Renal pelvis (tissue), 12 donors: ENCODE data around the gene KCNN2. TPM values are rescaled to one million over a fixed set of nuclear protein-coding genes. Genes with fewer than 3 reads are reported as not detected.

Experiments used
- DNase-seq: peaks from one replicate; pipeline ENCODE4 v3.0.0-alpha.2; 2013
- long read RNA-seq, 16 experiments: transcript quantifications; one replicate each; lab custom pipeline, GENCODE V29; 2026
- polyA plus RNA-seq, 3 donors: library from polyadenylated mRNA; unstranded; fragments of 120-200 nt; gene quantifications; one replicate each; pipeline ENCODE4 v1.2.1, GENCODE V29; 2013; ENCODE audit not compliant: insufficient read length in 3 of 3

Gene KCNN2
- 1 to 10 TPM; 3.1 to 6.1 (median 4.6) TPM for polyA plus RNA-seq
- long read RNA-seq, donor 1, partial matches to known transcripts, result 0 of 2 reads
- long read RNA-seq, donor 1, other reads (novel, unspliced or antisense), result 0 of 2 reads
- long read RNA-seq, donor 2, partial matches to known transcripts, result 0 of 3 reads
- long read RNA-seq, donor 2, other reads (novel, unspliced or antisense), result 0 of 3 reads
- long read RNA-seq, donor 3, partial matches to known transcripts, result 0 of 1 reads
- long read RNA-seq, donor 3, other reads (novel, unspliced or antisense), result 0 of 1 reads
- long read RNA-seq, donor 4, partial matches to known transcripts, result 0 of 1 reads
- long read RNA-seq, donor 4, other reads (novel, unspliced or antisense), result 0 of 1 reads
- long read RNA-seq, donor 5, partial matches to known transcripts, result 0 of 1 reads
- long read RNA-seq, donor 5, other reads (novel, unspliced or antisense), result 0 of 1 reads
- long read RNA-seq, donor 6, partial matches to known transcripts, result 0 of 2 reads
- long read RNA-seq, donor 6, other reads (novel, unspliced or antisense), result 0 of 2 reads
- long read RNA-seq, donor 7, partial matches to known transcripts, result 0 of 1 reads
- long read RNA-seq, donor 7, other reads (novel, unspliced or antisense), result 0 of 1 reads
- long read RNA-seq, donor 8, result 0 reads
- long read RNA-seq, donor 9, result 0 reads
- long read RNA-seq, donor 10, result 0 reads
- long read RNA-seq, donor 11, result 0 reads
- long read RNA-seq, donor 12, result 0 reads
- long read RNA-seq, donor 13, result 0 reads
- long read RNA-seq, donor 14, partial matches to known transcripts, result 0 of 3 reads
- long read RNA-seq, donor 14, other reads (novel, unspliced or antisense), result 0 of 3 reads
- long read RNA-seq, donor 15, partial matches to known transcripts, result 0 of 1 reads
- long read RNA-seq, donor 15, other reads (novel, unspliced or antisense), result 0 of 1 reads
- long read RNA-seq, donor 16, partial matches to known transcripts, result 0 of 1 reads
- long read RNA-seq, donor 16, other reads (novel, unspliced or antisense), result 0 of 1 reads

DNA sequence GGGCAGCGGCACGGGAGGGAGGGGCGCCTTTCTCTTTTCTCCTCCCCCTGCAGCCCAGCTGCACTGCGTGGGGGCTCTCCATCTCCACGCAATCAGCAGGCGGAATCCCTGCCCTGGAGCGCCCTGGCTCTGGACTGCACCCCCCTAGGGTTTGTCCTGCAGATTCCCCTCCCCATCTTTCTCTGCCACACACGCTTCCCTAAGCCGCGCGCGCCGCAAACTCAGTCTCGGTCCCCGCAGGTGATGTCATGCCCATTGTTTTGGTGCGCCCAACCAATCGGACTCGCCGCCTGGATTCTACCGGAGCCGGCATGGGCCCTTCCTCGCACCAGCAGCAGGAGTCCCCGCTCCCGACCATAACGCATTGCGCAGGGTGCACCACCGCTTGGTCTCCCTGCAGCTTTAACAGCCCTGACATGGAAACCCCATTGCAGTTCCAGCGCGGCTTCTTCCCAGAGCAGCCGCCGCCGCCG, at the start of gene KCNN2:
Gene KCNN2, plus strand, starts transcription at position 347 of the 473 bp plus-strand sequence. Its CDS starts 70 bp downstream, at position 417.
- DNase-seq, result peak; percentile 91

- DNase-seq, result no peak
These were observed 49.2 kb upstream of the KCNN2 start for GRCh38 chr5:114312658-114313057.

DNA sequence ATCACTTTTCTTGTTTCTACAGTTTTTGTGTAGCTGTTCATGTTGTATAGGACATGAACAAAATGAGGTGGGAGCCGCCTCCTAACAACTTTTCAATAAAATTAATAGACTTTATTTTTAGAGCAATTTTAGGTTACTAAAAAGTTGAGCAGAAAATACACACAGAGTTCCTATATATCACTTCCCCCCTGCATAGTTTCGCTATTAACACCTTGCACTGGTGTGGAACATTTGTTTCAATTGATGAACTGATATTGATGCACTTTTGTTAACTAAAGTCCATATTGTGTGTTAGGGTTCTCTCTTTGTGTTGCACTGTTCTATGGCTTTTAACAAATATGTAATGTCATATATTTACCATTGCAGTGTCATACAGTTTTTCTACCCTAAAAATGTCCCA, 47.8 kb upstream of the KCNN2 start:
- DNase-seq, result no peak

DNA sequence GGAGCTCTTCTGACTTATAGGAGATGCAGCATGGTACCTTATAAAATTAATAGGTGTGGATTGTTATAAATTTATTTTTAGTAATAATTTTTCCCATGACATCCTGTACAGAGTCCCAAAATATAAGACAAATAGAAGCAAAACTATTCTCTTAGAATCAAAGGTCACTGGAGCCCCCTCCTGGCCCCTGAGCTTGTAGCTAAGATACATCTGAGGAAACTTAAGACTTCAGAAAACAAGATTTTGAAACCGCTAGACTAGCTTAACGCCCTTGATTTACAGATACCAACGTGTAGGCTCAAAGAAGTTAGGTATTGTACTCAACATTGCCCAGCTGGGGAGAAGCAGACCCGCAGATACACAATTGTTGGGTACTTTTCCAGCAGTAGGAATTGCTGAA, 45.7 kb upstream of the KCNN2 start:
- no peak for DNase-seq

- no peak for DNase-seq
These were observed 44.1 kb upstream of the KCNN2 start for GRCh38 chr5:114317751-114318150.

DNA sequence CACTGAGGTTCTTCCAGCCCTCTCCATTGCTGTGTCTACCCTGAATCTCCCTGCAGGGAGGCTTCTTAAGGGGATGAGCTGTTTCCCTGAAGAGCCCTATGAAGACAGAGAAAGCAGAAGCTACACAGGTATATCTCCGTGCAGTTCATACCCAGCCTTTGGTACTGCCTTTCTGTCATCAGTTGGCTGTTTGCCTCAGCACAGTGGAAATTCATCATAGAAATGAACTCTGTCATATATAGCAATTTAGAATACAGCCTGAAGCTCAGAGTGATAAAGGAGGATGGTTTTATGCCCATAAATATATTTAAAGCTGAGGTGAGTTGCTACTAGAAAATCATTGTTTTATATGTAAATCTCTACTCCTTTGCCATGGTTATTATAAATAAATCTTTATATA, 42.6 kb upstream of the KCNN2 start:
- no peak for DNase-seq

GRCh38 chr5:114319821-114320220, 42.0 kb upstream of the KCNN2 start:
- DNase-seq, result no peak

- DNase-seq, result no peak
These were observed 37.6 kb upstream of the KCNN2 start for GRCh38 chr5:114324282-114324681.

DNA sequence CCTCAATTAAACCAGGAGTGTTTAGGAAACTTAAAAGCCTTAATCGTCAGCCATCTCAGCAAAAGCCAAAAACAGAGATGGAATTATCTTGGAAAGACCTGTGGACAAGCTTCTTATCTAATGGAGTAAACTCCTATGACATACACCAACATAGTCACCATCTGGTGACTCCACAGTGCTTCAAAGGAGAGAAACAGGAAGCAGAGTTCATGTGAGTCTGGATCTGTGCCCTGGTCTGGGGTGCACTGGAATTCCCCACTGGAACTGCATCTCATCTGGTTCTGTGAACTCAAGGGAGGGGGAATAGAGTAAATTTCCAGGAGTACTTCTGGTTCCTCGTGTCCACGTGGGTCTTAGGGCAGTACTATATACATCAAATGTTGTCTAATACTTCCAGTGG, 36.3 kb upstream of the KCNN2 start:
- no peak for DNase-seq

DNA sequence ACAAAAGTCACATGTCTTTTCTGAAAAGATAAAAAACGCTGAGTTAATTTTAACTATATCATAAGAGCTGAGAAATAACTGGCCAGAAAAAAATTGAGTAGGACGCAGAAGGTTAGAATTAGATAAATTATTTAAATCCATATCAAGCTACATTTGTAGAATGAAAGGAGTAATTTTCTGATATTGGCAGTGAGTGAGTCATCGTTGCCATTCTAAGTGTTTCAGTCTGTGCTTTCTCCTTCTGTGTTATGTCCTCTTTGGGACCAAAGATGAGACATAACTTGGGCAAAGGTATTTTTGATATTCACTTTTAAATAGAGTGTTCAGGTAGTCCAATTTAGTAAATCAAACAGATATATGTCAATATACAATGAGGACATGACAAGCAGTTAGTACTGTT, 34.4 kb upstream of the KCNN2 start:
- no peak for DNase-seq

DNA sequence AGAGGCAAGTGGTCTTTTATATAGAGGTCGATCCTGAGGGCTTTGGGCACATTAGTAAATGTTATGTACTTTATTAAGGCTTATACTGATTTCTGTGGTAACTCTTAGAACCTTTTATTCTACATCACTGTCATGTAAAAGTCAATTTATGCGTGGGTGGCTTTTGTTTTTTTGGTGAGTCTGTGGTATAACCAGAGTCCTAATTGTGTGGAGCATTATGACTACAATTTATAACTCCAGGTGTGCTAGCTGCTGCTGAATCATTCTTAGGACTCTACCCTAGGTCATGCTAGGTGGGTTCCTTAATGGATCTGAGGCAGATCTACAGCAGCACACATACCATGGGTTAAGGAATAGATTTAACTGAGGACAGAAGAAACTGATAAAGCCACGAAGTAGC, 33.9 kb upstream of the KCNN2 start:
- DNase-seq, result no peak

DNA sequence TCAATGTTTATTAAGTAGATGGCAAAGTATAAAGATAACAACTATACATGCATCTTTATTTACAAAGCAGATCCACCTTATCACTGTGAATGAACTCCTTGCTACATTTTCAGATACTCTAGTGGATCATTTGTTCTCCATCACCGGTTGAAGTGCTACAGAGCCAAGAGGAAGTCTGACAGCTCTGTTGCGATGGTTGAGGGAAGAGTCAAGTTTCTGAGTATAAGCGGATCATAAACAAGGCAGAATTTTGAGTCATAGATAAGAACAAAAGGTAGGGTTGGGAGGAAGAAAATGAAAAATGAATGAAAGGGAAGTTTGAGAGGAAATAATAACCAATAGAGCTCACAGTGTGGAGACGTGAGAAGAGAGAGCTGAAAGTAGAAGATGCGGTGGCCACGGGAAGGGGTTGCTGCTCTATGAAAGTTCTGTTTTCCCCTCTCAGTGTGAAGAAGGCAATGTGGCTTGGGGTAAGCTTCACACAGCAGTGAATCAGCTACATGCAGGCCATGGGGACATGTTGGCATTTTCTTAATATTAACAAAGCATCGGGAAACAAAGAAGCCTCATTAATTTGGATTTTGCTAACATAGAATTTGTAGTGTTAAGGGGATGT, 30.8 kb upstream of the KCNN2 start:
- no peak for DNase-seq

- DNase-seq, result no peak
These were observed 29.4 kb upstream of the KCNN2 start for GRCh38 chr5:114332493-114332892.

DNA sequence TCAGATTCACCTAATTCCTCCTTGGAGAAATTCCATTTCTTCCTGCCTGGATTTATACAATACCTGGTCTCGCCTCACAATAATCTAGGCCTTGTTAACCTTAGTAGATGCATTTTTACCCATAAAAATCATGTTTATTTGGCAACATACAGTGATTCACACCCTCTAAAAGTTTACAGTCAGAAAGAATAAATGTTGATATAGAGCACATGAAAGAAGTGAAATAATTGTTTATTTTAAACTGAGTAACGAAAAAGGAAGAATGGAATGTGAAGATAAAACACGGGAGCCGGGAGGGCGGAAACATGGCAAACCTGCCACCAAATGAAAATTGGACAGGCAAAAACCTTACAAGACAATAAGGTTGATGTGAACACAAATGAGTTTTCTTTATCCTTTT, 28.9 kb upstream of the KCNN2 start:
- DNase-seq, result no peak

DNA sequence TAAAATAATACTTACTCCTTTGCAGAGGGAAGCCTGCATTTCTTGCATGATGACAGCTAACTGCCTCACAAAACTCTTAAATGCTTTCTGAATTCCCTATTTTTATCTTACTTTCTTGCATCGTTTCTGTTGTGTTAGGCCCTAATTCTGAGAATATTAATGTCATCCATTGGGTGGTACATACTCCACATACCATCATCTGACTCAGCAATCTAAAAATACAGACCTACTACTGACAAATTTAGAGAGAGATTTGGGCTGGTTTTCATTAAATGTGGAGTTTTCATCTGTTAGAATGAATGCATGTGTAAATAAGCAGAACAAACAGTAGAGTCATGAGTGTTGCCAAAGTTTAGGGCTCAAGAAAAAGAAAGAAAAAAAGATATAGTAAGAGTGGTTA, 26.5 kb upstream of the KCNN2 start:
- DNase-seq, result no peak

DNA sequence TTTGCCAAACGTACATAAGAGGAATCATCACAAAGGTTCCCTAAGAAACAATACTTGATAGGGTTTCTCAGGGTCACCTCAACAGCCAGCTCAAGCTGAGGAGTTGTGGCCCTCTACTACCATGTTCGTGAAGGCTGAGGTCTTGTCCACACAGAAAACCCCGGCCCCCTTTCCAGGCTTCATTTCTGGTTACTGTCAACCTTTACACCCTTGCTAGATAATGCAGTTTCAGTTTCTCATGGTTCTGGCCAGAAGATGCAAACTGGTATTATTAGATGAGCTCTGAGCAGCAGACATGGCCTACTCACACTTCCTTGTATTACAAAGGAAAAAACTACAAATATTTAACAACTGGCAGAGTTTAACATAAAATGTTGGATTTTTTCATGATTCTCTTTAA, 22.8 kb upstream of the KCNN2 start:
- DNase-seq, result no peak

- DNase-seq, result no peak
These were observed 15.7 kb upstream of the KCNN2 start for GRCh38 chr5:114346181-114346580.

GRCh38 chr5:114355086-114355830, 6.6 kb upstream of the KCNN2 start:
- DNase-seq, result no peak

- DNase-seq, result no peak
These were observed 3.5 kb upstream of the KCNN2 start for GRCh38 chr5:114358329-114358728.

DNA sequence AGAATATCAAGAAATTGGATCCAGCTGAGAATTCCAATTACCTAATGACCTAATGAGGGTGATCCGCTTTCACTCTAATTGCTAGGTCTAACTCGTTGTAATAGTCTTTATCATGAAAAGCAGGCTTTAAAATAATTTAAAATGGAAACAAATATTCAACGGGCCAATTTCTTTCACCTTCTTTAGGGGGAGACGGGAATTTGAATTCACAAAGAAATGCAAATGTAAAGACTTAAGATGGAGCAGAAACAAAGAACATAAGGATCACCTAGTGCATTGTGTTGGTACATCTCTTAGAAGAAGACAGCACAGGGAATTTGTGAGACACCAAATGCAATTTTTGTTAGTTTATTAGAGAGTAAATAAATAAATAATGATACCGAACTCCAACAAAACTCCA, 1.5 kb upstream of the KCNN2 start:
- DNase-seq, result no peak
